IPS-NIHi7 (cell line): ENCODE data around the gene CYRIA.

Experiments
- DNase-seq: peaks from one replicate; pipeline ENCODE4 v3.0.0; 2012; ENCODE audit warnings: mixed read lengths; ENCODE audit errors: extremely low spot score

The CYRIA gene

GRCh38 chr2:16650287-16651249 lies 15.1 kb downstream of the CYRIA start:
- no peak for DNase-seq

- DNase-seq = no peak
Observed at GRCh38 chr2:16649353-16650286, 16.0 kb downstream of the CYRIA start.

- no peak for DNase-seq
Observed at GRCh38 chr2:16647992-16648617, 17.5 kb downstream of the CYRIA start.

- no peak for DNase-seq
Observed at GRCh38 chr2:16645775-16646559, 19.7 kb downstream of the CYRIA start.

- DNase-seq = no peak
Observed at GRCh38 chr2:16645088-16645487, 20.5 kb downstream of the CYRIA start.

GRCh38 chr2:16644221-16644925 lies 21.3 kb downstream of the CYRIA start:
- no peak for DNase-seq

GRCh38 chr2:16643099-16643498 lies 22.5 kb downstream of the CYRIA start:
- no peak for DNase-seq

- no peak for DNase-seq
Observed at GRCh38 chr2:16642088-16642487, 23.5 kb downstream of the CYRIA start.

GRCh38 chr2:16641509-16641908 lies 24.1 kb downstream of the CYRIA start:
- no peak for DNase-seq

GRCh38 chr2:16640867-16641266 lies 24.8 kb downstream of the CYRIA start:
- no peak for DNase-seq

- no peak for DNase-seq
Observed at GRCh38 chr2:16640001-16640700, 25.5 kb downstream of the CYRIA start.

GRCh38 chr2:16639431-16639830 lies 26.2 kb downstream of the CYRIA start:
- DNase-seq = no peak

GRCh38 chr2:16638946-16639345 lies 26.7 kb downstream of the CYRIA start:
- no peak for DNase-seq

- no peak for DNase-seq
Observed at GRCh38 chr2:16637304-16637703, 28.3 kb downstream of the CYRIA start.

- no peak for DNase-seq
Observed at GRCh38 chr2:16635791-16636699, 29.6 kb downstream of the CYRIA start.

- no peak for DNase-seq
Observed at GRCh38 chr2:16633621-16634430, 31.8 kb downstream of the CYRIA start.

GRCh38 chr2:16632598-16632997 lies 33.0 kb downstream of the CYRIA start:
- DNase-seq = no peak

- no peak for DNase-seq
Observed at GRCh38 chr2:16630463-16630862, 35.2 kb downstream of the CYRIA start.
